ENCODE results near the gene ZNF189. TPM values are rescaled to one million over a fixed set of nuclear protein-coding genes. Genes with fewer than 3 reads are reported as not detected.

ZNF189 gene
- total RNA-seq, 1 donor from 2014 or later, result 17.3 TPM

DNA sequence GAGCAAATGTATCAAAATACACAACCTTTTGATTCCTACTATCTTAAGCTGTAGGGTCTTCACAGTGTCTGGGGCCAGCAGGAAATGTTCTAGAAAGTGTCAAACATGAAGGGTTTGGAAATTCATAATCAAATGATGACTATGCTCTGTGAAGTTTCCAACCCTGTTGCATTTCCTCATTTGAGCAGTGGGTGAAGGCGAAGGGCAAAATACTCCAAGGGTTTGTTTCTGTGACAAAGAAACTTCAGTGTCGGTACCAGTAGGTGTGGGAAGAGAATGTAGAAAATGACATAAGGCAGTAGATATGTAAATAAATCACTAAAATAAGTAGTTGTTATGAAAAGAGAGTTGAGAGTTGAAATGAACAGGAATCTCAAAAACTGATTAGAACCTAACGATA lies 36.3 kb downstream of the ZNF189 start:
- Mint-ChIP-seq H3K27ac (ENCODE audit: unreplicated experiment) (no peak overlapping the region), H3K9me3 (ENCODE audit: unreplicated experiment) (no peaks in the 10 kb centered on the region), H3K4me1 (ENCODE audit: unreplicated experiment) (no peaks in the 10 kb centered on the region), H3K4me3 (ENCODE audit: unreplicated experiment) (no peak overlapping the region), H3K36me3 (ENCODE audit: unreplicated experiment) (no peaks in the 10 kb centered on the region), H3K27me3 (ENCODE audit: unreplicated experiment) (peaks cover 49% of the 10 kb centered on the region)
- TF ChIP-seq, protein P1, sequence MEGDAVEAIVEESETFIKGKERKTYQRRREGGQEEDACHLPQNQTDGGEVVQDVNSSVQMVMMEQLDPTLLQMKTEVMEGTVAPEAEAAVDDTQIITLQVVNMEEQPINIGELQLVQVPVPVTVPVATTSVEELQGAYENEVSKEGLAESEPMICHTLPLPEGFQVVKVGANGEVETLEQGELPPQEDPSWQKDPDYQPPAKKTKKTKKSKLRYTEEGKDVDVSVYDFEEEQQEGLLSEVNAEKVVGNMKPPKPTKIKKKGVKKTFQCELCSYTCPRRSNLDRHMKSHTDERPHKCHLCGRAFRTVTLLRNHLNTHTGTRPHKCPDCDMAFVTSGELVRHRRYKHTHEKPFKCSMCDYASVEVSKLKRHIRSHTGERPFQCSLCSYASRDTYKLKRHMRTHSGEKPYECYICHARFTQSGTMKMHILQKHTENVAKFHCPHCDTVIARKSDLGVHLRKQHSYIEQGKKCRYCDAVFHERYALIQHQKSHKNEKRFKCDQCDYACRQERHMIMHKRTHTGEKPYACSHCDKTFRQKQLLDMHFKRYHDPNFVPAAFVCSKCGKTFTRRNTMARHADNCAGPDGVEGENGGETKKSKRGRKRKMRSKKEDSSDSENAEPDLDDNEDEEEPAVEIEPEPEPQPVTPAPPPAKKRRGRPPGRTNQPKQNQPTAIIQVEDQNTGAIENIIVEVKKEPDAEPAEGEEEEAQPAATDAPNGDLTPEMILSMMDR (IDR thresholded peaks at IDR 0.05), result no peak
- no peak for DNase-seq (ENCODE audit: extremely low spot score, unreplicated experiment)

DNA sequence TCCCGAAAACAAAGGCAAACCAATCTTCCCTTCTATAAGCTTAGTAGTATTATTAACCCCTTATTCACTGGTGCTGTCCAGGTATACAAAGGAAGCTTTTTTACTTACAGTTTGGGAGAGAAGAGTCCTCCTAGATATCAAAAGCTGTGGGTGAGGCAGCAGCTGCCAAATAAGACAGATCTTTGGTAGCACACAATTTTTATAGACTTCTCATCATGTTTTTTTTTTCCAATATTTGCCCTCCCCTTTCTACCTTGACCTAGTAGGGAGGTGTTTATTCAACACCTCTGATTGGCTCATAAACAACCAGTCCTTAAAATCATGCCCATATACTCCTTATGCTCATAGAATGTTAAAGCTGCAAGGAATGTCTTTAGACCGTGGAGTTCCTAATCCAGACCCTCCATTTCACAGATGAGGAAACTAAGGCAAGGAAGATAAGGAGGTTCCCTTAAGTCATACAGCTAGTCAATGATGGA lies 37.0 kb downstream of the ZNF189 start, which contains the start of gene ALDOB:
ALDOB (minus strand) TSS at position 174 of the 479 bp plus-strand sequence. CDS start 4,887 bp downstream, outside the sequence.
- DNase-seq (ENCODE audit: extremely low spot score, unreplicated experiment), result no peak
- TF ChIP-seq, protein P1 (IDR thresholded peaks at IDR 0.05), result no peak
- Mint-ChIP-seq H3K4me1 (ENCODE audit: unreplicated experiment) (no peaks in the 10 kb centered on the region), H3K4me3 (ENCODE audit: unreplicated experiment) (no peak within 1 kb of the TSS), H3K27me3 (ENCODE audit: unreplicated experiment) (peaks cover 48% of the 10 kb centered on the region), H3K27ac (ENCODE audit: unreplicated experiment) (no peak within 1 kb of the TSS), H3K36me3 (ENCODE audit: unreplicated experiment) (no peaks in the 10 kb centered on the region), H3K9me3 (ENCODE audit: unreplicated experiment) (no peaks in the 10 kb centered on the region)

DNA sequence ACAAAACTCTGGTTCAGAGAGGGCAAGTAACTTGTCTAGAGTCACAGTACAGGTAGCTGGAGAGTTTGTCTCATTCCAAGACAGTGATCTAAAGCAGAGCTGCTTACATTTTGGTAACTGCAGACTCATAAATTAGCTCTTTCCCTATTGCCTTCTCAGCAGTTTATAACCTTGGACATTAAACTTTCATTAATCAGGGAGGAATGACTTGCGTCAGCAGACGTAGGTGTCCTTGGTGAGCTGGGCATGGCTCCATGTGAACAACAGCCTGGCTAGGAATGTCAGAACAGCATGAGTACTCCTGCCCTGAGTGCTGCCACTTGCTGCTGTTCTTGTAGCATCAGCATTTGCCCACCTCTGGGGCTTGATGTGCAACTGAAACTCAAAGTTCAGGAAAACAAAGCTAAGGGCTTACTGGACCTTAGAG lies 39.2 kb downstream of the ZNF189 start:
- TF ChIP-seq, protein P1 (IDR thresholded peaks at IDR 0.05), result no peak
- Mint-ChIP-seq H3K36me3 (ENCODE audit: unreplicated experiment) (no peaks in the 10 kb centered on the region), H3K9me3 (ENCODE audit: unreplicated experiment) (no peaks in the 10 kb centered on the region), H3K4me3 (ENCODE audit: unreplicated experiment) (no peak overlapping the region), H3K4me1 (ENCODE audit: unreplicated experiment) (no peaks in the 10 kb centered on the region), H3K27me3 (ENCODE audit: unreplicated experiment) (peaks cover 50% of the 10 kb centered on the region), H3K27ac (ENCODE audit: unreplicated experiment) (no peak overlapping the region)
- DNase-seq (ENCODE audit: extremely low spot score, unreplicated experiment), result no peak

DNA sequence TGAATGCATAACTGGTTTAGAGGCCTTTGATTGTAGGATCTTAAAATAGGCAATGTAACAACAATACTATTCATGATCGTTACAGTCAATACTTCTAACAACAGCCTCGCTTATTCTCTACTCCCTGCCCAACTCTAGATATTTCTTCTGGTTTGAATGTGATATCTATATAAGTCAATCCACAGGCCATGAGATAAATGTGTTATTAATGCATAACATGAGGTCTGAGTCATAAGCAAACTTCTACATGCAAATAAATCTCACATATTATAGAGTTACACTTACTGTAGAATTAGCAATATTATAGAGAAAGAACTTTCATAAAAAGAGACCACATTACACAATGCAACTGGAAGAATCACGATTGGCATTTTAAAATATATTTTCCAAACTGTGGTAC lies 39.9 kb downstream of the ZNF189 start:
- Mint-ChIP-seq H3K4me3 (ENCODE audit: unreplicated experiment) (no peak overlapping the region), H3K4me1 (ENCODE audit: unreplicated experiment) (no peaks in the 10 kb centered on the region), H3K27me3 (ENCODE audit: unreplicated experiment) (peaks cover 55% of the 10 kb centered on the region), H3K36me3 (ENCODE audit: unreplicated experiment) (no peaks in the 10 kb centered on the region), H3K27ac (ENCODE audit: unreplicated experiment) (no peak overlapping the region), H3K9me3 (ENCODE audit: unreplicated experiment) (no peaks in the 10 kb centered on the region)
- TF ChIP-seq, protein P1 (IDR thresholded peaks at IDR 0.05), result no peak
- DNase-seq (ENCODE audit: extremely low spot score, unreplicated experiment), result no peak

DNA sequence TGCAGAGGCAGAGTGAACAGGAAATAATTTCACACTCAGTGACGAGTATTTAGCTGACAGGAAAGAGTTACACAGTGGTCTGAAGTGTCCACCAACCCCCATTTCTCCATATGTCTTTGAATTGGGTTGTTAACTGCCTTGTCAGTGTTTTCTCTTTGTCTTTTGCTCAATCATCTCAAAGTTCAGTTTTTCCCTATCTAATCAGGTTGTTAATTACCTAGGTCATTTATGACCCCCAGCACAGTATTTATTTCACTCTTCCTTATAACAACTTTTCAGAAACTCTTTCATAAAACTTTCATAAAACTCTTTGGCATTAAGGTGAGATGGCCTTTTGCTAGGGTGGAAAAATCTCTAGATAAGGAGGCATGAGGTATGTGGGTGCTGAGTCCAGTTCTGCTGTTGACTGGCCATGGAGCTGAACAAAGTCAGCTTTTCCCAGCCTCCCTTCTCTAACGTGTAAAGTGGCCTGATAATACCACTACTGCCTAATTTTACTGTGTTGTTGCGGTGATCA lies 42.1 kb downstream of the ZNF189 start:
- Mint-ChIP-seq H3K4me1 (ENCODE audit: unreplicated experiment) (no peaks in the 10 kb centered on the region), H3K27me3 (ENCODE audit: unreplicated experiment) (peaks cover 61% of the 10 kb centered on the region), H3K4me3 (ENCODE audit: unreplicated experiment) (no peak overlapping the region), H3K36me3 (ENCODE audit: unreplicated experiment) (no peaks in the 10 kb centered on the region), H3K27ac (ENCODE audit: unreplicated experiment) (no peak overlapping the region), H3K9me3 (ENCODE audit: unreplicated experiment) (no peaks in the 10 kb centered on the region)
- TF ChIP-seq, protein P1 (IDR thresholded peaks at IDR 0.05), result no peak
- DNase-seq (ENCODE audit: extremely low spot score, unreplicated experiment), result no peak
